Osteocyte (in vitro differentiated cells): ENCODE measurements around the gene SYNDIG1. TPM values are rescaled to one million over a fixed set of nuclear protein-coding genes. Genes with fewer than 3 reads are reported as not detected.

Experiments used
- DNase-seq: peaks from one replicate; pipeline ENCODE4 v3.0.0; 2021; ENCODE audit warnings: mixed read lengths; ENCODE audit not compliant: unreplicated experiment; ENCODE audit errors: extremely low spot score
- H3K27ac Mint-ChIP-seq: one replicate; pipeline ENCODE4 v1.8.0; 2021; ENCODE audit warnings: mild to moderate bottlenecking, mixed read lengths; ENCODE audit not compliant: unreplicated experiment
- H3K27me3 Mint-ChIP-seq: one replicate; pipeline ENCODE4 v1.8.0; 2021; ENCODE audit warnings: mixed read lengths; ENCODE audit not compliant: unreplicated experiment
- H3K36me3 Mint-ChIP-seq: one replicate; pipeline ENCODE4 v1.8.0; 2021; ENCODE audit warnings: mixed read lengths; ENCODE audit not compliant: unreplicated experiment
- H3K4me1 Mint-ChIP-seq: one replicate; pipeline ENCODE4 v1.8.0; 2021; ENCODE audit warnings: mixed read lengths; ENCODE audit not compliant: unreplicated experiment
- H3K4me3 Mint-ChIP-seq: one replicate; pipeline ENCODE4 v1.8.0; 2021; ENCODE audit warnings: mild to moderate bottlenecking, moderate library complexity, mixed read lengths; ENCODE audit not compliant: unreplicated experiment
- H3K9me3 Mint-ChIP-seq: one replicate; pipeline ENCODE4 v1.8.0; 2021; ENCODE audit warnings: mixed read lengths; ENCODE audit not compliant: unreplicated experiment
- total RNA-seq: library from RNA; stranded (reverse); gene quantifications from 2 replicates; pipeline ENCODE4 v1.2.1, GENCODE V29; 2021
- TF ChIP-seq, protein P1 (sequence below): fragments of 200-600 bp; sonication (generic); IDR thresholded peaks from 2 replicates; pipeline ENCODE4 v1.5.0; 2021; ENCODE audit warnings: antibody characterized with exemption, mild to moderate bottlenecking, moderate library complexity

Gene SYNDIG1
- total RNA-seq, 1 donor from 2014 or later: 0.40 TPM

DNA sequence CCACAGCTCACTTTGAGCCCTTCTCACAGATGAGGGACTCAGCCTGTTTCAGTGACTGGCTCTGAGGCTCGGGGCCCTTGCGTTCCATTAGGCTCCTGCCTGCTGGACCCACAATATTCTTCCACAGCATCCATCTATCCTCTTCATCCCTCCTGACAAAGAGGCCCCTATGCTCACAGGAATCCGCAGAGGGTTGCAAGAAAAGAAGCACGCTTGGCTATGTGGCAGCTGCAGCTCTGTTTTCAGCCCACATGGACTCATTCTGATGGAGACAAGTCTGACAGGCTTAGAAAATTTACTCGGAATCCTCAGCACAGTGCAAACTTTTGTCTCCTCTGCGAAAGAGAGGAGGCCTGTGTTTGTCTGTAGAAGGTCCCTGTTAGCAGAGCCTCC, 207.5 kb downstream of the SYNDIG1 start:
- no peaks in the 10 kb centered on the region for H3K9me3 Mint-ChIP-seq
- no peak for DNase-seq
- no peak overlapping the region for H3K4me3 Mint-ChIP-seq
- no peak overlapping the region for H3K27ac Mint-ChIP-seq
- TF ChIP-seq, protein P1, sequence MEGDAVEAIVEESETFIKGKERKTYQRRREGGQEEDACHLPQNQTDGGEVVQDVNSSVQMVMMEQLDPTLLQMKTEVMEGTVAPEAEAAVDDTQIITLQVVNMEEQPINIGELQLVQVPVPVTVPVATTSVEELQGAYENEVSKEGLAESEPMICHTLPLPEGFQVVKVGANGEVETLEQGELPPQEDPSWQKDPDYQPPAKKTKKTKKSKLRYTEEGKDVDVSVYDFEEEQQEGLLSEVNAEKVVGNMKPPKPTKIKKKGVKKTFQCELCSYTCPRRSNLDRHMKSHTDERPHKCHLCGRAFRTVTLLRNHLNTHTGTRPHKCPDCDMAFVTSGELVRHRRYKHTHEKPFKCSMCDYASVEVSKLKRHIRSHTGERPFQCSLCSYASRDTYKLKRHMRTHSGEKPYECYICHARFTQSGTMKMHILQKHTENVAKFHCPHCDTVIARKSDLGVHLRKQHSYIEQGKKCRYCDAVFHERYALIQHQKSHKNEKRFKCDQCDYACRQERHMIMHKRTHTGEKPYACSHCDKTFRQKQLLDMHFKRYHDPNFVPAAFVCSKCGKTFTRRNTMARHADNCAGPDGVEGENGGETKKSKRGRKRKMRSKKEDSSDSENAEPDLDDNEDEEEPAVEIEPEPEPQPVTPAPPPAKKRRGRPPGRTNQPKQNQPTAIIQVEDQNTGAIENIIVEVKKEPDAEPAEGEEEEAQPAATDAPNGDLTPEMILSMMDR: no peak
- H3K4me1 Mint-ChIP-seq: peaks cover 18% of the 10 kb centered on the region
- H3K36me3 Mint-ChIP-seq: no peaks in the 10 kb centered on the region
- H3K27me3 Mint-ChIP-seq: peaks cover 3% of the 10 kb centered on the region

DNA sequence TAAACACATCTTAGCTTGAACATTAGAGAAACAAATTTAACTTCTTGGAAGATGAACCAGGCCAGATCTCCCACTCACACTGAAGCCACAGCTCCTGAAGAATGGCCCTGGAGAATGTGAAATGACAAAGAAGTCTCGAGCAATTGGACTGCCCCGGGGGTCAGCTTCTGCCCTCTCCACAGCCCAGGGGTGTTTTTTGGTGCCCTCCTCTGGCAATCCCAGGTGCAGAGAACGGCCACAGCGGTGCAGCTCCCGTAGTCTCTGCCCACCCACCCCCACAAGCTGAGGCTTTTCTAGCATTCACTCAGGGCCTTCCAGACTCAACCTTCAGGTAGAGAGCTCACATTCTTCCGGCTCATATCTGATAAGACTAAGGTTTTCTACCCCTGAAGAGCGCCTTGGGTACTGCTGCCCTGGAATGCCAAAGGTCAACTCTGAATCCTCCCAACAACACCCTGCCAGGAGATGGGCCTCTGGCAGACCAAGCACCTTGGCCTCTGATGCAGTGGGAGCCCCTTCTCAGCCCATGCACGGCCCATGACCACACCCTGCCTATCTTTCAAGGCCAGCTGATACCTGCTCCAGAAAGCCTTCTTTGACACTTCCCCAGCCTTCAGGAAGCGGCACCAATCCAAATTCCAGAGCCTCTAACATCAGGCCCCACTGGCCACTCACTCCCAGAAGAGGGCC, 208.3 kb downstream of the SYNDIG1 start:
- H3K27me3 Mint-ChIP-seq: peaks cover 3% of the 10 kb centered on the region
- no peak for DNase-seq
- H3K4me3 Mint-ChIP-seq: no peak overlapping the region

DNA sequence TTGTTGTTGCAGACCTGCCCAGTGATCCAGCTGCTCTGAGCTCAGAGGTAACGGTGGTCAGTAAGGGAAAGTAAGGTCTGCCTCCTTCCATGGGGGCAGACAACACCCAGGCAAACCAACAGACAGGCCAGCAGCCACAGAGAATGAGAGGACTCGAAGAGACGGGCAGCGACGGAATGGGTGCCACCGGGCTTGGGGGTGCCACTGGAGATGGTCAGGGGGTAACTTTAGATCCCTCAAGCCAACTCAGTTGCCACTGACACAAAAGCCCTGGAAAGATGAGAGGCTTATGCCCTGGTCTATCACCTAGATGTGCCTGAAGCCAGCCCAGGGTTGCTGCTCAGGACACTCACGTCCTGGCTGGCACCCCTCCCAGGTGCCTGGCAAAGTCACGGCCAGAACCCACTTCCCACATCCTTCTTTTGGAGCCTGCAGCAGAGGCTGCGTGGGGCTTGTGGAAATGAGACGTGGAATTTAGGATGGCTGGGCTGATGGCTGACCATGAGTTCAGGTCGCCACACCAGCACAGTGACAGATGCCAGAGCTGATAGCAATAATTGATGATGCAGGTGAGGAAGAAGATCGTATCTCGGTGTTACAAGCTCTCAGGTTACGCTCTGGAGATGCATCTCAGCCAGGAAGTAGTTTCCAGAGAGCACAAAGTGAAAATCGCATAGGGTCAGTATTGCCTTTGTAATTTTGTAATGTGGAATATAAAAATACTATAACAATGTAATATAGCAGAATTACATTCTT, 209.1 kb downstream of the SYNDIG1 start:
- Mint-ChIP-seq H3K4me1 (peaks cover 2% of the 10 kb centered on the region), H3K36me3 (no peaks in the 10 kb centered on the region), H3K9me3 (no peaks in the 10 kb centered on the region), H3K27ac (no peak overlapping the region), H3K27me3 (peaks cover 3% of the 10 kb centered on the region), H3K4me3 (no peak overlapping the region)
- no peak for DNase-seq
- TF ChIP-seq, protein P1: no peak

More for the DNA sequence above, 208.3 kb downstream of the SYNDIG1 start:
- Mint-ChIP-seq H3K9me3 (no peaks in the 10 kb centered on the region), H3K4me1 (peaks cover 10% of the 10 kb centered on the region), H3K36me3 (no peaks in the 10 kb centered on the region), H3K27ac (no peak overlapping the region)
- TF ChIP-seq, protein P1: no peak

DNA sequence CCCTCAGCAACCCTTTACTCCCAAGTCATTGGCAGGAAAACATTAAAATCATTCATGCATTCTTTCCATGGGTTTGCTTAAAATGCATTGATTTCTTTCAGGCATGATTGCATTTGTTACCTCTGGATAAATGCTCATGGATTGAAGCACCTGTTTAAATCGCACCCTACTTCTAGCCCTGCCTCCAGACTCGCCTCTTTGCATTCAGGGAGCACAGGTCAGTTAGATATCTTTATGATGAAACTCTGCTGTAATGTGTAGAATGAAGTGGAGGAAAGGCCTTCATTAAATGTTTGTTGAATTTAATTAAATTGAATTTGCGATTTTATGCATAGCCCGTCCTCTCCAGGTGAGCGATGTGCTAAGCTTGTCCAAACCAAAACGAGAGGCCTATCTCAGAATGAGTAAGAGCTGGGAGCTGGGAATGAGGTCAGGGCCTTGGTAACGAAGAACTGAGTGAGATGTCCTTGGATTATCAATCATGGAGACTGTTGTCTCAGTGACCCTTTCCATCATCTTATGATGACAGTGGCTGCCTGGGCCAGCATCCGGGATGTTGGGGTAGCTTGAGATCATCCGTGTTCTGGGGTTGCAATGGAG, 210.1 kb downstream of the SYNDIG1 start:
- H3K27ac Mint-ChIP-seq: no peak overlapping the region
- H3K4me3 Mint-ChIP-seq: no peak overlapping the region
- TF ChIP-seq, protein P1: no peak
- H3K4me1 Mint-ChIP-seq: no peaks in the 10 kb centered on the region
- no peaks in the 10 kb centered on the region for H3K9me3 Mint-ChIP-seq
- H3K36me3 Mint-ChIP-seq: no peaks in the 10 kb centered on the region
- H3K27me3 Mint-ChIP-seq: peaks cover 3% of the 10 kb centered on the region
- no peak for DNase-seq
